HG02642 (cell line): ENCODE measurements around the gene INSM2.
A peak's percentile ranks its signal among the peaks of the same experiment; 100 is the strongest.

Experiments used
- ATAC-seq: cut with Tn5 transposase; IDR thresholded peaks from one replicate; pipeline ENCODE4 v1.9.1; 2021; ENCODE audit warnings: mild to moderate bottlenecking; ENCODE audit not compliant: unreplicated experiment, poor library complexity

INSM2 gene, protein sequence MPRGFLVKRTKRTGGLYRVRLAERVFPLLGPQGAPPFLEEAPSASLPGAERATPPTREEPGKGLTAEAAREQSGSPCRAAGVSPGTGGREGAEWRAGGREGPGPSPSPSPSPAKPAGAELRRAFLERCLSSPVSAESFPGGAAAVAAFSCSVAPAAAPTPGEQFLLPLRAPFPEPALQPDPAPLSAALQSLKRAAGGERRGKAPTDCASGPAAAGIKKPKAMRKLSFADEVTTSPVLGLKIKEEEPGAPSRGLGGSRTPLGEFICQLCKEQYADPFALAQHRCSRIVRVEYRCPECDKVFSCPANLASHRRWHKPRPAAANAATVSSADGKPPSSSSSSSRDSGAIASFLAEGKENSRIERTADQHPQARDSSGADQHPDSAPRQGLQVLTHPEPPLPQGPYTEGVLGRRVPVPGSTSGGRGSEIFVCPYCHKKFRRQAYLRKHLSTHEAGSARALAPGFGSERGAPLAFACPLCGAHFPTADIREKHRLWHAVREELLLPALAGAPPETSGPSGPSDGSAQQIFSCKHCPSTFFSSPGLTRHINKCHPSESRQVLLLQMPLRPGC

DNA sequence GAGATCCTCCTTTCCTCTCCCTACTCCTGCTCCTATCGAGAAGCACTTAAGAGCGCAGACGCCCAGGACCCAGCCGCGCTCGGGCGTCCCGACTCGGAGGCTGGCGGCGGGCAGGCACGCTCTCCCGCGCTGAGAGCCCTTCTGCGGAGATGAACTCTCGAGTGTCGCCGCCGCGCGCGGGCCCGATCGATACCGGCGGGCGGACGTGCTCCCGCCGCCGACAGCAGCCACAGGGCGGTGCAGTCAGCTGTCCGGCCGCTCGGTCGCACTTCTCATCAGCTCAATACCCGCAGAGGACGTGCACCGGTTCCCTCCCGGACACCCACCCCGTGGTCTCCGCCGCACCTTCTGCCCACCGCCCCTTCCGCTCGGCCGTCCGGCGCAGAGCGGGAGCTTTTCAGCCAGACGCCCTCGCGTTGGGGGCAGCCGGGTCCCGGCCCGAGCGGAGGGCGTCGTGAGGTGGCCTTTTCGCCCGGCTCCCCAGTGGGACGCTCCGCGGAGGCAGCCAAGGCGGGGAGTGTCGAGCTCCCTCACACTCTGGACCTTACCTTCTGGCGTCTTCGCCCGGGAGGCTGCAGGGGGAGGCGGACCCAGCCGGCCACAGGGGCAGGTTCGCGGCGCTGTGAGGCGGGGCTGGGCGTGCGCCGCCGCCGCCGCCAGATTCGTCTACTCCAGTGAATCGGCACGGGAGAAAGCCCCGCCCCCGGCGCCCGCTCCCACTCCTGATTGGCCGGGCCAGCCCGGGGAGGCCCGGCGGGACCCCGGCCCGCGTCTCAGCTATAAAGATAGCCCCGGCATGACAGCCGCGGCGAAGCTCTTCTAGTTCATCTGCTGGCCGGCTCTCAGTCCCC lies at the start of gene INSM2:
Gene INSM2 (plus strand): TSS at position 808 of the 851 bp plus-strand sequence. CDS start 89 bp downstream, outside the sequence.
- peak; percentile 85 for ATAC-seq

DNA sequence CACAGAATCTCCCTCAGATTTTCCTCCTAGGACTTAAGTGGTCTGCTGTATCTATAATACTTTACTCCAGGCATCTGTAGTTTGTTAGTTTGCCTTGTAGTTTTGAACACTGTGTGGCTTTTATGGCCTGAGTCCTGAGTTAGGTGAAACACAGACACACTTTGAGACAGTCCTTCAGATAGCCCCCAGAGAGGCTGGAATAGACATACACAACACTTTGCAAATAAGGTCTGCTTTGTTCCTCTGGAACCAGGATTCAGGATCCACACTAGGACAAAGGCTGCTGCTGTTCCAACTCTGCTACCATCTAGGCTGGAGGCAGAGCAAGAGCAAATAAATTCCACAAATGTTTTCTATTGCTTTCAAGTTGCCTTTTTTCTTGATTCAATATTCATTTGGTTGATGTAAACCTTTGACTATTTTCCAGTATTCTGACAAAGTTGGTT lies 41.4 kb upstream of the INSM2 start:
- no peak for ATAC-seq

DNA sequence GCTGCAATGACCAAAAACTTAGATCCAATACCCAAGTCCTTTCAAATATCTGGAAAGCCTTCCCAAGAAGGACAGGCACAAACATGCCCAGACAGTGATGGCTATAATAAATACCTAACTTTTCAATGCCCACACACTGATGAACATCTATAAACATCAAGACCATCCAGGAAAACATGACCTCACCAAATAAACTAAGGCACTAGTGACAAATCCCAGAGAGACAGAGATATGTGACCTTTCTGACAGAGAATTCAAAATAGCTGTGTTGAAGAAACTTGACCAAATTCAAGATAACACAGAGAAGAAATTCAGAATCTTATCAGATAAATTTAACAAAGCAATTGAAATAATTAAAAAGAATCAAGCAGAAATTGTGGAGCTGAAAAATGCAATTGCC lies 38.7 kb upstream of the INSM2 start:
- ATAC-seq = no peak

DNA sequence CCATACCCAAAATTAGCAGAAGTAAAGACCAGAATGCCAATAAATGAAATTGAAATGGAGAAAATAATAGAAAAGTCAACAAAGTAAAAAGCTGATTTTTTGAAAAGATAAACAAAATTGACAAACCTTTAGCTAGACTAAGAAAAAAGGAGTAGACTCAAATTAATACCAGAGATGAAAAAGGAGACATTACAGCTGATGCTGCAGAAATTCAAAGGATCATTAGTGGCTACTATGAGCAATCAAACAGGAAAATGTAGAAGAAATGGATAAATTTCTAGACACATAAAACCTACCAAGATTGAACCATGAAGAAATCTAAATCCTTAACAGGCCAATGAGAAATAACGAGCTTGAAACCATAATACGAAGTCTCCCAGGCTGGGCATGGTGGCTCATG lies 34.8 kb upstream of the INSM2 start:
- ATAC-seq = no peak

DNA sequence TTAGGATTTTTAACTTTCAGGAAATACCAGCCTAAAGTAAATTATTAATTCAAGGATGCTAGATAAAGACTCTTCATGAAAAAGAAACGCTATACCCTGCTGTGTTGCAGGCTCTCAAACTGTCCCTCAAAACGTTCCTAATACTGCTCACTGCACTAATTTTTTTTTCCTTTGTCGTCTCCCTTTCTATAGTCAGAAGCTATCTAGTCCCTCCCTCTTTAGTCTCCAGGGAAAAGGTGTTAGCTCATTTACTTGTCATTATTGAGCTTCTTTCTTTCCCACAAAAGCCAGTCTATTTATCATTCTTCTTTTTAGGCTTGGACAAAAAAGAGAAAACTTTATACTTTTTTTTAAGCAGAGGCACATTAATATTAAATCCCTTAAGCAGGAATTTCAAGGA lies 30.3 kb upstream of the INSM2 start:
- ATAC-seq = no peak

DNA sequence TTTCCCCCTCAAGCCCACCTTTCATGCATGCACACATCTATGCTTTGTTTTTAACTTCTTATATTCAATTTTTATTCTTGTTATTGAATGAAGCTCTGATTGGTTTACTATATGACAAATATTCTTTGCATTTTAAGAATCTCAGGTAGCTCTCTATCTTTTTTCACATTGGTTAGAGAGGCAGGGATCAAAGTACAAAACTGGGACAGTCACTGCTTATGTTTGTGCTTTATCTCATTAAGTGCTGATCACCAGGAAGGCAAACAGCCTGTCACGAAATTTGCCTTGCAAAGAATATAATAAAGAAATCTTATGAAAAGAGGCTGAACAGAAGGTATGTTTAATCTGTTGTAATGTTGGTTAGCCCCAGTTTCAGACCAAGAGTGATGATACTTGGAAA lies 29.7 kb upstream of the INSM2 start:
- no peak for ATAC-seq

DNA sequence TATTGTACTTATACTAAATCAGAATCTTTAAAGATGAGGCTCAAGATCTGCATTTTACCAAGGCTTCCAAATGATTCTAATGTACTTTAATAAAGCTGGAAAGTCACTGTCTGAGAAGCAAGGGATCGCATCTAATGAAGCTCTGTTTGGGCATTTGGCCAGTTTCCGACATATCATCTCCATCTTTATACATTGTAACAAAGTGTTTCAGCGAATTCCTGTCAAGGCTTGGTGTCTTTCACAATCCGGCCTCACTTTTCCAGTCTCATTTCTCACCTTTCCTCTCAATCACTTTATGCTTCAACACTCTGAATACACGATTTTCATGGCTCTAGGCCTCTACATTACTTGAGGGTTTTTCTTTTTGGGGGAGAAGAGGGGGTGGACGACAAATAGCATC lies 27.5 kb upstream of the INSM2 start:
- no peak for ATAC-seq

DNA sequence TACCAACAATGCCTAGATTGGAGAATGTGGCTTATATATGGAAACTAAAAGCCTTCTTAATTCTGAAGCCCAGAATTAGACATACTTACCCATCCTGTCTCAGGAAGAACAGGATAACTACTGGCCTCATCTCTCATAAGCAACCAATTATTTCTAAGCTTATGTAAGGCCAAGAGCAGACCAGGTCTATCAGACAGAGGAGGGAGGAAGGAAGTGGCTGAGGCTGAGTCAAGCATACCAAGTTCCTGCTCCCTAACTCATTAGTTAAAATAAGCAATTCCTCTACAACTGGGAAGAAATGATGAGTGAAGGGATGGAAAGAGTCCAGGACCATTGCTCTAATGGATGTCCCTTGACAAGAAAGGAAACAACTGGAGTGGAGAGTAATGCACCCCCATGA lies 27.0 kb upstream of the INSM2 start:
- ATAC-seq = no peak

DNA sequence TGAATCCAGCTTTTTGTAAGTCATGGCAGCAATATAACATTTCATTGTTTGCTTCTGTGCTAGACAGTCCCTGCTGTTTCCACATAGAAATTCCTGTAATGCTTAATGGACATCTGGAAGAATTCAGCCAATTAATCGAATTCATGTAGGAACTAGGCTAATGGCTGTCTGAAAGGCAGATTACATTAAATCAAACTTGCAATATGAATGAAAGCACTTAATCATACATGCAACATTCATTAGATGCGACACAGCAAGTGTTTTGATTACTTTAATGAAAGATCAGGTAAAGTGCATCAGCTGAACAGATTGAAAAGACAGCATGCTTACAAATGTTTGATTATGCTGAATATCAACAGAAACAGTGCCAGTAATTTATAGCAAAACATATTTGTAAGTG lies 24.1 kb upstream of the INSM2 start:
- no peak for ATAC-seq

DNA sequence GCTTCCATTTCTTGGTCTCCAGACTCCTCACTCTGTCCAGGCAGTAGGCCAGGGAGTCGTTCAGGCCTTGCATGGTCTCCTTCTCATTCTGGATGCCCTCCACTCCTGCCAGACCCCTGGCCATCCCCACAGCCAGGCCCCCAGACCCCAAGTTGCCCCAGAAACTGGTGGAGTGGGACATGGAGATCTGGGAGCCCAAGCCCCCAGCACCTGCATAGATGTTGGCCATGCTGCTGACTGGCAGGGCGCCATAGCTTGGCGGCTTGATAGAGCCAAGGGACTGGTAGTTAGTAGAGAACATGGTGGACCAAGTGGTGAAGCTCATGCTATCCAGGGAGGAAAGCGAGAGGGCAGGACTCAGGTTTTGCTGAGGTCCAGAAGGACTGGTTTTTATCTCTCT lies 21.2 kb upstream of the INSM2 start:
- ATAC-seq = no peak

DNA sequence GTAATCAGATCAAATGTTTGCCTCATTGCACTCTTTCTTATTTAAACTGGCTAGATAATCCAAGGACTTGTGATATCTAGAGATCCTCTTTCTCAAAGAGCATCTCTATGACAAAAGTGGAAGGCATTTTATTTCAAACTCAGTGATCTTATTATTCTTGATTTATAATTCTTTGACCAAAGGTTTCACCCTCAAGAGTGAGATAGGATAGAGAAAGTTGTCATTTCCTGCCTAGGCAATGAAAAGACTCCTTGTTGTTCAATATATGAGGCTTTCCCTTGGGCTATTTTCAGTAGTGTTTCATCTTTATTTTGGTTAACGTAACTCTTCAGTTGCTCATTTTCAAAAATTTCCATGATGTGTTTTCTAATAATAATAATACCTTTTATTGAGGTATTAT lies 18.0 kb upstream of the INSM2 start:
- no peak for ATAC-seq

DNA sequence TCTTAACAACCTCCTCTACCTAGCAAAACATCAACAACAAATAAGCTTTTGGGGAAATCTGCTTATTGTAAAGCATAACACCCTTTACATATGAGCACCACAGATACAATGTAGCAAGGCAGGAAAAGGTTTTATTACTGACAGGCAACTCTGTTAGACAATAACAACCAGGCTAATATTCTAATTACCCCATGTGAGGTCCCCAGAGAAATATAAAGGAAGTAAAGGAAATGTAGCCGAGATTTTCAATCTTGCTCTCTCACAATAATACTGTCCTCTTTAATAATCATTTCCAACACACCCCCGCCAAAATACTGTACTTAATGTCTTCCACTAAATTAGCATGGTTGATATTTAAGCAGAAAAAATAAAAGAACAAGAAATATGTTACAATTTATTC lies 14.0 kb upstream of the INSM2 start:
- ATAC-seq = no peak

DNA sequence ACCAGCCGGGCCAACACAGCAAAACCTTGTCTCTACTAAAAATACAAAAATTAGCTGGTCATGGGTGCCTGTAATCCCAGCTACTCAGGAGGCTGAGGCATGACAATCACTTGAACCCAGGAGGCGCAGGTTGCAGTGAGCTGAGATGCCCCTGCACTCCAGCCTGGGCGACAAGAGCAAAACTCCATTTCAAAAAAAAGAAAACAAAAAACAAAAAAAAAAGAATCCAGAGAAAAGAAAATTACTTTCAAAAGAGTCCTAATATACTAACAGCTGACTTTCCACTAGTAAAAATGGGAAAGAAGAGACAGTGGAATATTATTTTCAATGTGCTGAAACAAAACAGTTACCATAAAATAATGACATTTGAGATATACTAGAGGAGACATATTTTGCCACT lies 8.3 kb upstream of the INSM2 start:
- ATAC-seq = no peak

DNA sequence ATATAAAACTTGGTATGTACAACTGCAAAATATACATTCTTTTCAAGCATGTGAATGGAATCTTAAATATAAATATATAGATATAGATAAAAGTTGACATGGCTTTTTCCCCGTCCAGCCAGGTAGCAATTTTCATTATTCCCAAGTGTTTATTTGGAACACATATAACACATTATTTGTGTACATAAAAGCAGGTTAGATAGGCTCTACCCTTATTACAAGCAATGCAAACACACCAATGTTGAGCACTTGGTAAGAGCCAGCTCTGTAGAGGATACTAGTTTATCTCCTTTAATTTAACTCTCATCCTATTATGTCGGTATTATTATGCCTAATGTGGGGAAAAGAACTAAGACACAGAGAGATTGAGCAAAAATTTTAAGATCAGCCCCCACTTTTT lies 7.0 kb upstream of the INSM2 start:
- no peak for ATAC-seq

DNA sequence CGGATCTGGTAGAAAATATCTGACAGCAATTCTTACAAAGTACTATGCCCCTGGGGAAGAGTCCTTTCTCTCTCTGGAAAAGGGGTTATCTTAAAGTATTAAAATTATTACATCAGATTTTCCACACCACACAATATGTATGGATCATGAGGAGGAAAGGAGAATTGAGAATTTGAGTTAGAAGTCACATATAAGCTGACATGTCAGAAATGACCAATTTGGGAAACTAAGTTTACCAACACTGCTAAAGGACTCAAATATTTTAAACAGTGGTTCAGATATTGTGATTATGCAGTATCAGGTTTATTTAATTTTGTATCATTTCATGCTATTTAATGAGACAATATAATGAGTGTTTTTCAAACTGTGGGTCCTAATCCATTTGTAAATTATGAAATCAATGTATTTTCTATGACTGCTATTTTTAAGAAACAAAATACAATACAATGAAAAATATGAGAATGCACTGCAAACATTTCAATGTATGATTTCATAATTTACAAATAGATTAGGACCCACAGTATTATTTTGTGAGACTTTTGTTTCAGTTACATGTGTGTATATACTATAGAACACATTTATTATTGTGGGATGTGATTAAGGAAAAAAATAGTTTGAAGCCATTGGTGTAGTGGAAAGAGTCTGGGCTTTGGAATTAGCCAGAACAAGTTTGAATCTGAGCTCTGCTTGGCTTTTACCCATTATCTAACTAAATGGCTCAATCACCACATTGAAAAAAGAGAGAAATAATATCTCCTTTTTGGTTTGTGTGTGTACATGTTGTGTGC lies 1.8 kb upstream of the INSM2 start:
- no peak for ATAC-seq

DNA sequence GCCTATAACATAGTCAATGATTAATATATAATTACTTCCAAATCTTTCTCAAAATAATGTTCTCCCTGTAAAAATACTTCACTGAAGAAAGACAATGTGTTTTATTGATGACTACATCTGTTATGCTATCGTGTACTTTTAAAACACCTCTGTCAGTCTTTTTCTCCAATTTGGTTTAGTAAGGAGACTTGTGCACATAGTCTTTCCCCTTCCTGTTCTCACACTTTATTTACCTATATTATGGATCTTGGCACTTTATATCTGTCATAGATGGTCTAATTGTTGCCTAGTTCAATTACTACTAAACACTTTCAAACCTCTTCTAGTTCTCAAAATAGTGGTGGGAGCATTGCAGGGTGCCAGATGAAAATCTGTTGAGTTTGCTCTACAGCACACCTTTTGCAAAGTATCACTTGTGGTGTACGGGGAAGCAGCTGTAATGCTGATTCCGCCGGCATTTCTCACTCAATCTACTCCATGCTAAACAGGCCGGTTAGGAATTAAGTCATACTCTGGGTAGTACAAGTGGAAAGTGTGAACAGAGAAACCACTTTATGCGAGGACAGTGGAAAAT lies 1.1 kb upstream of the INSM2 start:
- ATAC-seq = no peak

DNA sequence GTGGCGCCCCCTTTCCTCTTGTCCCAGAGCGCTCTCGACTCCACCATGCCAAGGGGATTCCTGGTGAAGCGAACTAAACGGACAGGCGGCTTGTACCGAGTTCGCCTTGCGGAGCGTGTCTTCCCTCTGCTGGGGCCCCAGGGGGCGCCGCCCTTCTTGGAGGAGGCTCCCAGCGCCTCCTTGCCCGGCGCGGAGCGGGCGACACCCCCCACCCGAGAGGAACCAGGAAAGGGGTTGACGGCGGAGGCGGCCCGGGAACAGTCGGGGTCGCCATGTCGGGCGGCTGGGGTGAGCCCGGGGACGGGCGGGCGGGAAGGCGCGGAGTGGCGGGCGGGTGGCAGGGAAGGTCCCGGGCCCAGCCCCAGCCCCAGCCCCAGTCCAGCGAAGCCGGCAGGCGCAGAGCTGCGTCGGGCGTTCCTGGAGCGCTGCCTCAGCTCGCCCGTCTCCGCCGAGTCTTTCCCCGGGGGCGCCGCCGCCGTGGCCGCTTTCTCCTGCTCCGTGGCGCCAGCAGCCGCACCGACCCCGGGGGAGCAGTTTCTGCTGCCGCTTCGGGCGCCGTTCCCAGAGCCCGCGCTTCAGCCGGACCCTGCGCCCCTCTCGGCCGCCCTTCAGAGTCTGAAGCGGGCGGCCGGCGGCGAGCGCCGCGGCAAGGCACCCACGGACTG lies 376 bp downstream of the INSM2 start:
- peak; percentile 30 for ATAC-seq

DNA sequence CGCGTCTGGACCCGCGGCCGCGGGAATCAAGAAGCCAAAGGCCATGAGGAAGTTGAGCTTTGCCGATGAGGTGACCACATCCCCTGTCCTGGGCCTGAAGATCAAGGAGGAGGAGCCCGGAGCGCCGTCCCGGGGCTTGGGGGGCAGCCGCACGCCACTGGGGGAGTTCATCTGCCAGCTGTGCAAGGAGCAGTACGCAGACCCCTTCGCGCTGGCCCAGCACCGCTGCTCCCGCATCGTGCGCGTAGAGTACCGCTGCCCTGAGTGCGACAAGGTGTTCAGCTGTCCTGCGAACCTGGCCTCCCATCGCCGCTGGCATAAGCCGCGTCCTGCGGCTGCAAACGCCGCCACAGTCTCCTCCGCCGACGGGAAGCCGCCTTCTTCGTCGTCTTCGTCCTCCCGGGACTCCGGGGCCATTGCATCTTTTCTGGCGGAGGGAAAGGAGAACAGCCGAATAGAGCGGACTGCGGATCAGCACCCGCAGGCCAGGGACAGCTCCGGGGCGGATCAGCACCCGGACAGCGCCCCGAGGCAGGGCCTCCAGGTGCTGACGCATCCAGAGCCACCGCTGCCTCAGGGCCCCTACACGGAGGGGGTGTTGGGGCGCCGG lies 1.0 kb downstream of the INSM2 start:
- ATAC-seq = peak; percentile 52

DNA sequence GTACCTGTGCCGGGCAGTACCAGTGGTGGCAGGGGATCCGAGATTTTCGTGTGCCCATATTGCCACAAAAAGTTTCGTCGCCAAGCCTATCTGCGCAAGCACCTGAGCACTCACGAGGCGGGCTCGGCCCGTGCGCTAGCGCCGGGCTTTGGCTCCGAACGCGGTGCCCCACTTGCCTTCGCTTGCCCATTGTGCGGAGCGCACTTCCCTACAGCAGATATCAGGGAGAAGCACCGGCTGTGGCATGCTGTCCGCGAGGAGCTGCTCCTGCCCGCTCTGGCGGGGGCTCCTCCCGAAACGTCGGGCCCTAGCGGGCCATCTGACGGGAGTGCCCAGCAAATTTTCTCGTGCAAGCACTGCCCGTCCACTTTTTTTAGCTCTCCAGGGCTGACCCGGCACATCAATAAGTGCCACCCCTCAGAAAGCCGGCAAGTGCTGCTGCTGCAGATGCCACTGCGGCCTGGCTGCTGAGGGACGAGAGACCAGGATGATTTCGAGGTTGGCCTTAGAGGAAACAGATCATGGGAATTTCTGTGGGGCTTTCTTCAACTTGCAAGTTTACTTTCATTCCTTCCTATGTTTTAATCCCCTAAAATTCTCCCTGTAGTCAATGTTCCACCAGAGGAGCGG lies 1.6 kb downstream of the INSM2 start:
- ATAC-seq = no peak
